SK-N-SH (cell line): ENCODE measurements around the gene RNF121. TPM values are rescaled to one million over a fixed set of nuclear protein-coding genes. Genes with fewer than 3 reads are reported as not detected.

Experiments used
- CTCF ChIA-PET: fragments of 300-600, 350-600 bp; formaldehyde crosslinking; extraction: SDS; loops from one replicate; lab custom pipeline; 2021; lab: Yijun Ruan, JAX
- POLR2A ChIA-PET: fragments of 350-600 bp; sonication (Branson Sonifier 250); formaldehyde crosslinking; extraction: SDS; loops from one replicate; lab custom pipeline; 2020; ENCODE audit warnings: antibody characterized with exemption, inconsistent platforms; lab: Yijun Ruan, JAX
- DNase-seq: peaks from one replicate; pipeline ENCODE4 v3.0.0; 2012
- H2AFZ ChIP-seq: fragments of 200-600 bp; sonication (generic); 2 replicates; pipeline ENCODE4 v1.8.1; 2016; ENCODE audit warnings: antibody characterized with exemption, mild to moderate bottlenecking, low read depth
- H3F3A ChIP-seq: fragments of 200-600 bp; sonication (generic); replicated peaks from 2 replicates; pipeline ENCODE3; 2016; ENCODE audit warnings: antibody characterized with exemption, mild to moderate bottlenecking; ENCODE audit not compliant: insufficient read depth
- H3K27ac ChIP-seq, 2 experiments: fragments of 200-500 bp in 1 of 2; fragments of 200-600 bp in 1 of 2; sonication (Bioruptor generic) in 1 of 2; sonication (generic), shearing (Covaris generic) in 1 of 2; 2 replicates each; pipeline versions ENCODE4 v1.5.1 to v1.6.1; 2014 to 2016; ENCODE audit warnings: low read depth in 2 of 2, inconsistent platforms in 1 of 2, low read length in 1 of 2, mild to moderate bottlenecking in 1 of 2, mixed read lengths in 1 of 2
- H3K27me3 ChIP-seq: fragments of 200-600 bp; sonication (generic), shearing (Covaris generic); 2 replicates; pipeline ENCODE4 v1.6.1; 2016; ENCODE audit warnings: mixed run types; ENCODE audit not compliant: insufficient read depth
- H3K36me3 ChIP-seq, 2 experiments: fragments of 200-500 bp in 1 of 2; fragments of 200-600 bp in 1 of 2; sonication (Bioruptor generic) in 1 of 2; sonication (generic) in 1 of 2; replicated peaks in 1 of 2; 2 replicates each; pipeline versions ENCODE3 to v1.5.1; 2014 to 2016; ENCODE audit warnings: low read length in 1 of 2, mild to moderate bottlenecking in 1 of 2; ENCODE audit not compliant: insufficient read depth in 2 of 2, control insufficient read depth in 1 of 2
- H3K4me1 ChIP-seq, 2 experiments: fragments of 200-500 bp in 1 of 2; fragments of 200-600 bp in 1 of 2; sonication (Bioruptor generic) in 1 of 2; sonication (generic), shearing (Covaris generic) in 1 of 2; 2 replicates each; pipeline versions ENCODE4 v1.5.1 to v1.6.1; 2014 to 2016; ENCODE audit warnings: low read depth in 1 of 2, low read length in 1 of 2, mixed run types in 1 of 2; ENCODE audit not compliant: insufficient read depth in 2 of 2, control insufficient read depth in 1 of 2
- H3K4me2 ChIP-seq: fragments of 200-600 bp; sonication (generic), shearing (Covaris generic); 2 replicates; pipeline ENCODE4 v1.6.1; 2017; ENCODE audit warnings: mixed run types
- H3K4me3 ChIP-seq, 2 experiments: fragments of 200-500 bp in 1 of 2; fragments of 200-600 bp in 1 of 2; sonication (Bioruptor generic) in 1 of 2; sonication (generic), shearing (Covaris generic) in 1 of 2; 2 replicates each; pipeline versions ENCODE4 v1.5.1 to v1.8.1; 2014 to 2016; ENCODE audit warnings: low read depth in 2 of 2, inconsistent platforms in 1 of 2, low read length in 1 of 2, mild to moderate bottlenecking in 1 of 2, mixed read lengths in 1 of 2, moderate library complexity in 1 of 2
- H3K79me2 ChIP-seq: fragments of 200-600 bp; sonication (generic); 2 replicates; pipeline ENCODE4 v1.8.1; 2017; ENCODE audit warnings: mild to moderate bottlenecking; ENCODE audit not compliant: insufficient read depth
- H3K9ac ChIP-seq: fragments of 200-600 bp; sonication (generic); 2 replicates; pipeline ENCODE4 v1.6.1; 2017; ENCODE audit warnings: mixed run types
- H3K9me2 ChIP-seq: fragments of 200-600 bp; sonication (generic); 2 replicates; pipeline ENCODE4 v1.6.1; 2017; ENCODE audit warnings: mixed run types
- H3K9me3 ChIP-seq: fragments of 200-600 bp; sonication (generic); 2 replicates; pipeline ENCODE4 v1.6.1; 2017; ENCODE audit warnings: mixed run types, mild to moderate bottlenecking, moderate library complexity
- H4K20me1 ChIP-seq: fragments of 200-600 bp; sonication (generic); 2 replicates; pipeline ENCODE4 v1.6.1; 2017; ENCODE audit warnings: mild to moderate bottlenecking, mixed run types; ENCODE audit not compliant: insufficient read depth
- CHD2 ChIP-seq: fragments of 150-350 bp; IDR thresholded peaks from 2 replicates; pipeline ENCODE4 v1.6.1; 2018; ENCODE audit warnings: low read length; ENCODE audit not compliant: partially characterized antibody
- EZH2phosphoT487 ChIP-seq: fragments of 200-600 bp; sonication (generic); IDR thresholded peaks from 2 replicates; pipeline ENCODE4 v1.6.1; 2017; ENCODE audit warnings: low read depth, mixed run types, mild to moderate bottlenecking, antibody characterized with exemption, moderate library complexity, borderline replicate concordance
- FOXM1 ChIP-seq: IDR thresholded peaks from 2 replicates; pipeline ENCODE4 v1.4.0; 2012; ENCODE audit warnings: low read depth, mild to moderate bottlenecking
- RXRA ChIP-seq: IDR thresholded peaks from 2 replicates; pipeline ENCODE4 v1.4.0; 2012; ENCODE audit warnings: low read depth, mild to moderate bottlenecking, borderline replicate concordance
- TAF1 ChIP-seq: IDR thresholded peaks from 2 replicates; pipeline ENCODE4 v1.6.1; 2012; ENCODE audit warnings: low read depth, mild to moderate bottlenecking, low read length, moderate library complexity, borderline replicate concordance
- TCF12 ChIP-seq: IDR thresholded peaks from 2 replicates; pipeline ENCODE4 v1.4.0; 2012
- YY1 ChIP-seq: IDR thresholded peaks from 2 replicates; pipeline ENCODE4 v1.4.0; 2012; ENCODE audit warnings: low read depth, mild to moderate bottlenecking
- WGBS: methylation state at CpG from one replicate; pipeline ENCODE4 v1.1.6; 2017; ENCODE audit warnings: low lambda C conversion rate; 5-methylcytosine and 5-hydroxymethylcytosine counted together
- polyA plus RNA-seq, 3 experiments: library from polyadenylated mRNA; depleted of rRNA; stranded (reverse); fragments of >200 nt; gene quantifications; 2 replicates each; pipeline ENCODE4 v1.2.3, GENCODE V29; 2012
- TF ChIP-seq, protein P1 (sequence below): fragments of 150-350 bp; IDR thresholded peaks from 2 replicates; pipeline ENCODE4 v1.6.1; 2016; ENCODE audit warnings: mild to moderate bottlenecking, low read depth, low read length
- TF ChIP-seq, protein P2 (sequence below): IDR thresholded peaks from 2 replicates; pipeline ENCODE4 v1.4.0; 2012; ENCODE audit warnings: low read depth, borderline replicate concordance
- TF ChIP-seq, protein P3 (sequence below): IDR thresholded peaks from 2 replicates; pipeline ENCODE4 v1.6.1; 2012; ENCODE audit warnings: mild to moderate bottlenecking, low read depth, low read length, moderate library complexity

Gene RNF121
- polyA plus RNA-seq, 1 of the 3 experiments (the other 2 are of a cell fraction): 49.5 TPM

DNA sequence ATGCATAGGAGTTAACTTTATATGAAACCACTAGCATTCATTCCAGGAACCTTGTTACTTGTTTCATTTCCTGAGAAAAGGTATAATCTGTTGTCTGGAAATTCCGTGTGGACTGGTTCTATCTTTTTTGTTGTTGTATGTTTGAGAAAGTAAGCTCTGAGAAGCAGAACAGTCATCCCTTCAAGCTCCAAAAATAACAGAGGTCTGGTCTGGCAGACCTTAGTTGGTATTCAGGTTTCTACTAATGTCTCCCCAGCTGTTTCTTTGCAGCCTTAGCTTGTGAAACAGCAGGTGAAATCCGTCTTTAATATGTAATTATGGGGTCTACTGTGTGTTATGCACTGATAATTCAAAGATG, 2.4 kb downstream of the RNF121 start (continued):
- TF ChIP-seq EZH2phosphoT487 (no peak), RXRA (no peak), TCF12 (no peak), FOXM1 (no peak), TAF1 (no peak)
- TF ChIP-seq, protein P1, sequence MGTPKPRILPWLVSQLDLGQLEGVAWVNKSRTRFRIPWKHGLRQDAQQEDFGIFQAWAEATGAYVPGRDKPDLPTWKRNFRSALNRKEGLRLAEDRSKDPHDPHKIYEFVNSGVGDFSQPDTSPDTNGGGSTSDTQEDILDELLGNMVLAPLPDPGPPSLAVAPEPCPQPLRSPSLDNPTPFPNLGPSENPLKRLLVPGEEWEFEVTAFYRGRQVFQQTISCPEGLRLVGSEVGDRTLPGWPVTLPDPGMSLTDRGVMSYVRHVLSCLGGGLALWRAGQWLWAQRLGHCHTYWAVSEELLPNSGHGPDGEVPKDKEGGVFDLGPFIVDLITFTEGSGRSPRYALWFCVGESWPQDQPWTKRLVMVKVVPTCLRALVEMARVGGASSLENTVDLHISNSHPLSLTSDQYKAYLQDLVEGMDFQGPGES: no peak
- TF ChIP-seq, protein P2, sequence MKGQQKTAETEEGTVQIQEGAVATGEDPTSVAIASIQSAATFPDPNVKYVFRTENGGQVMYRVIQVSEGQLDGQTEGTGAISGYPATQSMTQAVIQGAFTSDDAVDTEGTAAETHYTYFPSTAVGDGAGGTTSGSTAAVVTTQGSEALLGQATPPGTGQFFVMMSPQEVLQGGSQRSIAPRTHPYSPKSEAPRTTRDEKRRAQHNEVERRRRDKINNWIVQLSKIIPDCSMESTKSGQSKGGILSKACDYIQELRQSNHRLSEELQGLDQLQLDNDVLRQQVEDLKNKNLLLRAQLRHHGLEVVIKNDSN: no peak
- TF ChIP-seq, protein P3, sequence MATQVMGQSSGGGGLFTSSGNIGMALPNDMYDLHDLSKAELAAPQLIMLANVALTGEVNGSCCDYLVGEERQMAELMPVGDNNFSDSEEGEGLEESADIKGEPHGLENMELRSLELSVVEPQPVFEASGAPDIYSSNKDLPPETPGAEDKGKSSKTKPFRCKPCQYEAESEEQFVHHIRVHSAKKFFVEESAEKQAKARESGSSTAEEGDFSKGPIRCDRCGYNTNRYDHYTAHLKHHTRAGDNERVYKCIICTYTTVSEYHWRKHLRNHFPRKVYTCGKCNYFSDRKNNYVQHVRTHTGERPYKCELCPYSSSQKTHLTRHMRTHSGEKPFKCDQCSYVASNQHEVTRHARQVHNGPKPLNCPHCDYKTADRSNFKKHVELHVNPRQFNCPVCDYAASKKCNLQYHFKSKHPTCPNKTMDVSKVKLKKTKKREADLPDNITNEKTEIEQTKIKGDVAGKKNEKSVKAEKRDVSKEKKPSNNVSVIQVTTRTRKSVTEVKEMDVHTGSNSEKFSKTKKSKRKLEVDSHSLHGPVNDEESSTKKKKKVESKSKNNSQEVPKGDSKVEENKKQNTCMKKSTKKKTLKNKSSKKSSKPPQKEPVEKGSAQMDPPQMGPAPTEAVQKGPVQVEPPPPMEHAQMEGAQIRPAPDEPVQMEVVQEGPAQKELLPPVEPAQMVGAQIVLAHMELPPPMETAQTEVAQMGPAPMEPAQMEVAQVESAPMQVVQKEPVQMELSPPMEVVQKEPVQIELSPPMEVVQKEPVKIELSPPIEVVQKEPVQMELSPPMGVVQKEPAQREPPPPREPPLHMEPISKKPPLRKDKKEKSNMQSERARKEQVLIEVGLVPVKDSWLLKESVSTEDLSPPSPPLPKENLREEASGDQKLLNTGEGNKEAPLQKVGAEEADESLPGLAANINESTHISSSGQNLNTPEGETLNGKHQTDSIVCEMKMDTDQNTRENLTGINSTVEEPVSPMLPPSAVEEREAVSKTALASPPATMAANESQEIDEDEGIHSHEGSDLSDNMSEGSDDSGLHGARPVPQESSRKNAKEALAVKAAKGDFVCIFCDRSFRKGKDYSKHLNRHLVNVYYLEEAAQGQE: no peak
- TF ChIP-seq, all 33 proteins: peak for 0

DNA sequence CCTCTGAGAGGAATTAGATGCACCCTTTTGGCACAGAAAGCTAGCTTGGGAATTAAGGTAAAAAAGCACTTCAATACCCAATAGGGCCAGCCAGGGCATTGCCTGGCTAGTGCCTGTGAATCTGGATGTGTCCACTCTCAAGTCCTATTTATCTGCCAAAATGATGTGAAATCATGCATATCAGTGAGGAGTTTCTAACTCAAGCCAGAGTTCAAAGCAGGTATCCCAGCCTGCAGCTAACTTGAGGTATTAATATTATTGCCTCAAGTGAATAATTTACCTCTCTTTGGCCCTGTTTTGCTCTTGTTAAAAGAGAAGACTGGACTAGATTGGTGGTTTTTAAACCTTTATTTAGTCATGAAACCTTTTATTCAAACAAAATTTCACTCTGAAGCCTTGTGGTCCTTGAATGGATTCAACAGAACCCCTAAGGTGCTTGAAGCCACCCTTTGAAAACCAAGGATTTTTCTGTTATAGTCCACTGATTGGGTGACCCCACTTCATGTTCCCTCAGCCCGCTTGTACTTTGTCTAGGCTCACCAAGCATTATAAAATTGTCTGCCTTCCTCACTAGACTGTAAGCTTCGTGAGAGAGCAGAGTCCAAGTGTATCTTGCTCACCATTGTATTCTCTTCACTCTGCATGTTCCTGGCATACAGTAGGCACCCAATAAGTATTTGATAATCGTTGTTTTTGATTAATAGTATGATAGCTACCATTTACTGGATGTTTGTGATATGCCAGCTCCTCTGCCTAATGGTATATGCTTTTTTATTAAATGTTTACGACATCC, 4.5 kb downstream of the RNF121 start:
- H3K4me2 ChIP-seq: no peak overlapping the region
- 83% methylated on average over 4 of the region's 4 CpGs for WGBS
- CTCF ChIA-PET: no interaction called here

More for the DNA sequence above, 4.5 kb downstream of the RNF121 start:
- Histone ChIP-seq H3F3A (peaks cover 23% of the 10 kb centered on the region), H3K79me2 (peaks cover 97% of the 10 kb centered on the region), H3K9me3 (no peaks in the 10 kb centered on the region), H3K9me2 (no peaks in the 10 kb centered on the region), H3K36me3 (peaks cover 2 to 6% of the 10 kb centered on the region in 2 experiments), H3K4me3 (no peak overlapping the region), H4K20me1 (peaks cover 28% of the 10 kb centered on the region), H3K9ac (no peak overlapping the region), H3K4me1 (peaks cover 5 to 19% of the 10 kb centered on the region in 2 experiments; a peak in 3 of 4 replicates), H2AFZ (no peak overlapping the region), H3K27me3 (no peaks in the 10 kb centered on the region), H3K27ac (no peak overlapping the region)
- TF ChIP-seq YY1 (no peak), CHD2 (no peak), TCF12 (no peak)
- POLR2A ChIA-PET: interaction anchor here (0.5 kb wide), 1 partner anchor 18 kb away, joined by 3 read pairs; no protein-coding TSS in a partner anchor
- DNase-seq: no peak
